Lower leg skin (tissue), 3 donors: ENCODE measurements around the gene PGBD1.

Experiments used
- POLR2A ChIP-seq, 2 donors: fragments of 450-650 bp; IDR thresholded peaks; one replicate each; pipeline ENCODE4 v1.6.1; 2016 to 2017; ENCODE audit warnings: antibody characterized with exemption in 2 of 2, mild to moderate bottlenecking in 1 of 2, moderate library complexity in 1 of 2
- TF ChIP-seq, protein P1 (sequence below), 3 donors: fragments of 450-650 bp; IDR thresholded peaks; one replicate each; pipeline ENCODE4 v1.5.1; 2016; ENCODE audit warnings: antibody characterized with exemption in 3 of 3, mild to moderate bottlenecking in 3 of 3, moderate library complexity in 2 of 3

DNA sequence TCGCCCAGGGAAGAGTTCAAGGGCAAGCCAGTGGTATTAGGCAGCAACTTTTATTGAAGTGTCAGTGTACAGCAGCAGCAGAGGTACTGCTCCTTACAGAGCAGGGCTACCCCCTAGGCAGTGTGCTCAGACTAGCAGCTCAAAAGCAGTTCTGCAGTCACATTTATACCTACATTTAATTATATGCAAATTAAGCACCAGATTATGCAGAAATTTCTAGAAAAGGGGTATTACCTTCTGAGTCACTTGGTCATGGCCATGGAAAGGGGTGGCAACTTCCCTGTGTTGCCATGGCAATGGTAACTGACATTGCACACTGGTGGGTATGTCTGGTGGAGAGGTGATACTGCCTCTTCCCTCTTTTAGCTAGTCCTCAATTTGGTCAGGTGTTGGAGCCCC, 27.3 kb upstream of the PGBD1 start:
- TF ChIP-seq, protein P1, sequence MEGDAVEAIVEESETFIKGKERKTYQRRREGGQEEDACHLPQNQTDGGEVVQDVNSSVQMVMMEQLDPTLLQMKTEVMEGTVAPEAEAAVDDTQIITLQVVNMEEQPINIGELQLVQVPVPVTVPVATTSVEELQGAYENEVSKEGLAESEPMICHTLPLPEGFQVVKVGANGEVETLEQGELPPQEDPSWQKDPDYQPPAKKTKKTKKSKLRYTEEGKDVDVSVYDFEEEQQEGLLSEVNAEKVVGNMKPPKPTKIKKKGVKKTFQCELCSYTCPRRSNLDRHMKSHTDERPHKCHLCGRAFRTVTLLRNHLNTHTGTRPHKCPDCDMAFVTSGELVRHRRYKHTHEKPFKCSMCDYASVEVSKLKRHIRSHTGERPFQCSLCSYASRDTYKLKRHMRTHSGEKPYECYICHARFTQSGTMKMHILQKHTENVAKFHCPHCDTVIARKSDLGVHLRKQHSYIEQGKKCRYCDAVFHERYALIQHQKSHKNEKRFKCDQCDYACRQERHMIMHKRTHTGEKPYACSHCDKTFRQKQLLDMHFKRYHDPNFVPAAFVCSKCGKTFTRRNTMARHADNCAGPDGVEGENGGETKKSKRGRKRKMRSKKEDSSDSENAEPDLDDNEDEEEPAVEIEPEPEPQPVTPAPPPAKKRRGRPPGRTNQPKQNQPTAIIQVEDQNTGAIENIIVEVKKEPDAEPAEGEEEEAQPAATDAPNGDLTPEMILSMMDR (IDR thresholded peaks at IDR 0.05): no peak
- TF ChIP-seq POLR2A (IDR thresholded peaks at IDR 0.05): no peak
